HG03469 (cell line): ENCODE measurements around the gene SFSWAP.
"Not testable (repeated sequence)": the region's sequence is repeated elsewhere in the genome, so short reads cannot be mapped to it uniquely, and the experiment has no call there.

Experiments used
- ATAC-seq: cut with Tn5 transposase; IDR thresholded peaks from one replicate; pipeline ENCODE4 v1.9.1; 2021; ENCODE audit warnings: mild to moderate bottlenecking, moderate library complexity, moderate number of reproducible peaks; ENCODE audit not compliant: unreplicated experiment

SFSWAP gene

GRCh38 chr12:131679186-131679585 lies 31.7 kb upstream of the SFSWAP start:
- not testable (repeated sequence) for ATAC-seq

DNA sequence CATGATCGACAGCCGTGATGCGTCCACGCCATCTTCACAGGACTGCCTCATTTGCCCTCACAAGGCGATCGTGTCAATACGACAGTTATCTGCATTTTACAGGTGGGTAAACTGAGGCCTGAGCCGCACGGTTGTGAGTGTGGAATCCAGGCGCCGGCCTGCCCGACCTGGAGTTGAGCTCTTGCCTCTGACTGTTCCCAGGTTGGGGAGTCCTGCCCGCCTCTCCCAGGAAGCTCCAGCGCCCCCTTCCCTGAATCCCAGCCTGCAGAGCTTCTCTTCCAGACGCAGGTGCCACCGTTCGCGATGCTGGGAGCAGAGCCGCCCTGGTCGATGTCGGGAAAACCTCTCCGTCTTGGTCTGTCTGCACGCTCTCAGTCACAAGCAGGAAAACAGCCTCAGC lies 31.1 kb upstream of the SFSWAP start:
- not testable (repeated sequence) for ATAC-seq

DNA sequence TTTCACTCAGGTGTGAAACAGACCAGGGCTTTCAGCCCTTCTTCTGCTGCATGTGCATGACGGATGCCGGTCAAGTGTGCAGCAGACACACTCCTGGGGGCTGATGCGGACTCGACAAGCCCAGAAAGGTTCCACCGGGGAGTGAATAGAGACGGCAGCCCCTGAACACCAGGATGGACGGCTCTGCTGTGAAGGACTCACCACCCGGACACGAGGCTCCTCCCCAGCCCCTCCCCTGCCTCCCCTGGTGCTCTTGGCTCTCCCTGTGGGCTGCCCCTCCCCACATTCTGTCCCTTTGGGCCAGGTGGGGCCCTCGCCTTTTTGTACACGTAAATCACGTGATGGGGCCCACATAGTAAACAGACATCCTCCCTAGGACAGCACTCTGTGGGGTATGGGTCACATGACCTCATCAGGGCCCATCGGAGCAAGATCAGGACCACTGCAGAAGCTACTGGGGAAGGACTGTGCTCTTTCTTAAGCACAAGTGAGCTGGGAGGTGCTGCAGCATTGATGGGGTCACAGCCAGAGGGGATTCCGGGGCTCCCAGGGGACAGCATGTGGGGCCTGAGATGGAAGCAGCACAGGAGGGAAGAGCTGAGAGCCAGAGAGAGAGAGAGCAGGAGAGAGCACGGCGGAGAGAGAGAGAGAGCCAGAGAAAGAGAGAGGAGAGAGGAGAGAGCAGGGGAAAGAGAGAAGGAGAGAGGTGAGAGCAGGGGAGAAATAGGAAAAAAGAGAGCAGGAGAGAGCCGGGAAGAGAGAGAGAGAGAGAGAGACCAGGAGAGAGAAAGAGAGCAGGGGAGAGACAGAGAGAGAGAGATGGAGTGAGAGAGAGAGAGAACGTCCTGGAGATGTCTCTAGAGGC lies 30.3 kb upstream of the SFSWAP start:
- ATAC-seq = not testable (repeated sequence)

DNA sequence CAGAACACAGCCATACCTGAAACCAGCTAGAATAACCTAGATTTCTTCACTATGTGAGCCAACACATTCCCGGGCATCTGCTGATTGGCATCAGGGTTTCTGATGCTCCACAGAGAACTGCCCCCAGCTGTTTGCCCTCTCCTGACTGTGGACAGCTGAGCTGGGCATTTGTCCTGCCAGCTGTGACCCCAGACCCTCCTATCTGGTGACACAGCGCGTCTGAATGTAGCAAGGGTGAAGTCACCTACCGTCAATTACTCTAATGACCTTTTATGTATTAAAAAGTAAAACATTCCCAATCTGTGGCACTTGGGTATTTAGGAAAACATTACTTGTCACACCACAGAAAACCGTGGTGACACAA lies 29.7 kb upstream of the SFSWAP start:
- ATAC-seq = no peak

GRCh38 chr12:131681746-131682509 lies 29.0 kb upstream of the SFSWAP start:
- ATAC-seq = not testable (repeated sequence)

DNA sequence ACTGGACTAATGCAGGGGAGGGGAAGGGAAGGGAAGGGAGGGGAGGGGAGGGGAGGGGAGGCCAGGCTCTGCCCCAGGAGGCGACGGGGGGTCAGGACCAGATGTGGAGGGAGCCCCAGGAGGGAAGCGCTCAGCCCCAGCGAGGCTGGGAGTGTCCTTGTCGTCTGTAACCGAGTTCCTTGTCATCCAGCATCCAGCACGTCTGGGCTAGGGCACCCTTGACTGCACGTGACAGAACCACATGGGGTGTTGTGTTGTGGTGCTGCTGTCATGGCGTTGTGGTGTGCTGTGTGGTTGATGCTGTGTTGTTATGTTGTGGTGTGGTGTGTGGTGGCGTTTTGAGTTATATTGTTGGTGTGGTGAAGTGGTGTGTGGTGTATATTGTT lies 28.4 kb upstream of the SFSWAP start:
- no peak for ATAC-seq

DNA sequence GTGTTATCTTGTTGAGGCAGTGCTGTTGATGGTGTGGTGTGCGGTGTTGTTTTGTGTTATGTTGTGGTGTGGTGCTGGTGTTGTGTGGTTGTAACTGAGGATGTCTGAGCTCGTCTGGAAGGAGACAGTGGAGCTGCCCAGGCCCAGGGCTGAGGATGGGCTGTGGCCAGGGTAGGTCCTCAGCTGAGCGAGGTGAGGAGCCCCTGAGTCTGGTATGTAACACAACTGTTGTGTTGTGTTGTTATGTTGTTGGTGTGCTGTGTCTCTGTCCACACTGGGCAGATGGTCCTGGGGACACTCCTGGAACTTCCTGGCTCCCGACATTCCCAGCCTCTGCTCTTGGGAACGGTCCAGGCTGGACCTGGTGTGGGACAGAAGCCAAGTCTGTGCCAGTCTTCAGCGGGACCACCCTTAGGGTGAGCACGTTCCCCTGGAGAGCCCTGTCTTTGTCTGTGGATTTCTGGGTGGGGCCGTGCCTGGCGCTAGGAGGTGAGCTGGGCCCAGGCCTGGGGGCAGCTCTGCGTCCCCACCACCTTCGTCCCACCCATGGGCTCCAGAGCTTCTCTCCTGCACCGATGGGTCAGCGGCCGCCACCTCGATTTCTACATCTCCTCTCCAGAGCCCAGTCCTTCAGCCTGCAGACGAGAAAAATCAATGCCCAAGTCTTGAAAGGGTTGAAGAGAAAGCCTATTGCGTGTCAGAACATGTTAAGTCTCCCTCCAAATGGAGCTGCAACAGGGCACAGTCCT lies 27.4 kb upstream of the SFSWAP start:
- ATAC-seq = no peak

DNA sequence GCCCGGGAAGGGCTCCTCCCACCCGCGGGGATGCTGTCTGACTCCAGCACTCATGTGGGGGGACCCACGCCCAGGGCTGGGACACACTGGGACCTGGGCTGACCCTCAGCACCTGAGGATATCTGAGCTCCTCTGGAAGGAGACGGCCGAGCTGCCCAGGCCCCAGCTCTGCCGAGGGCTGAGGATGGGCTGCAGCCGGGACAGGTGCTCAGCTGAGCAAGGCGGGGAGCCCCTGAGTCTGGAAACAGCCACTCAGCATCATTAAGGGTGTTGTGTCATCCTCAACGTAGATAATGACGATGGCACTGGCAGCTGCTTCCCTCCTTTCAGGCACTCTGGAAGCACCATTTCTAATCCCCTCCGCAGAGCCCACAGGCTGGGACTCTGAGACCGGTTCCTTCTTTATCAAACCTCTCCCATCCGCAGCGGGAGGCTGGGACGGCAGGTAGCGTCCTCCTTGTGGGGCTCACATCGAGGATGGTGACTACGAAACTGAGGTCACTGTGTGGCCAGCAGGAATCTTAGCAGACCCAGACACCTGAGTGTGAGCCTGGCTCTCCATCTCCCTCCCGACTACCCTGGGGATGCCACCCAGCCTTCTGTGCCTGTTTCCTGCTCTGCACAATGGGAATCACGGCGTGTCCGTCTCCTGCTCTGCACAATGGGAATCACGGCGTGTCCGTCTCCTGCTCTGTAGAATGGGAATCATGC lies 26.7 kb upstream of the SFSWAP start:
- no peak for ATAC-seq

DNA sequence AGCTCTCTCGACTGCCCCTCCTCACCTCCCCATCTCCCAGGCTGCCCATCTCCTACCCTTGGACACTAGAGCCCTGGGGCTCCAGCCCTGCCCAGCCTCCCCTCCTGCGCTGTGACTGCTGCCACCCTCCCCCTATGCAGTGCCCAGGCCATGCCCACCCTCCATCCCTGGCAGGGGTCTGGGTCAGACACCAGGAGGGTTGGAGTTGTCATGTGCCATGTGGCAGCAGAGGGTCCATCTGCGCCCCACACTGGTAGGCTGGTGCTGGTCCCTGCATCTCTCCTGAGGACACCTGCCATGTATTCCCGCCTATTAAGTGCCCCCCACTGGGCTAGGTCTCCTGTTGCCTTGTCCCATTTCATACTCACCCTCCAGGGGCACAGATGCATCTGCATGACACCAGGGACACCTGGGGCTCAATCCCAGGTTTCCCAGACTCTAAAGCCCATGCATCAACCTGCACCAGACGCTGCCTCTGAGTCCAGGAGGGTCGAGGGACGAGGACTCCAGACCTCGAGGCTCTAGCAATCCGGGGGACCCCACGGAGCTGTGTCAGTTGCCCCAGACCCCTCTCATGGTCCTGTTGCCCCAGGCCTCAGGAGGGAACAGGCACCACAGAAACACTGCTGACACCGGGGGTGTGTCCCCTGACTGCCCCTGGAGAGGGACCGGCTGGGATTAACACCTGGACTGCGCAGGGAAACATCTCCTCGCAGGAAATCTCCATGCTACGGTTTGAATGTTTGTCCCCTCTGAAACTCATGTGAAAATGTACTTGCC lies 23.4 kb upstream of the SFSWAP start:
- no peak for ATAC-seq

GRCh38 chr12:131688131-131688844 lies 22.6 kb upstream of the SFSWAP start:
- no peak for ATAC-seq

DNA sequence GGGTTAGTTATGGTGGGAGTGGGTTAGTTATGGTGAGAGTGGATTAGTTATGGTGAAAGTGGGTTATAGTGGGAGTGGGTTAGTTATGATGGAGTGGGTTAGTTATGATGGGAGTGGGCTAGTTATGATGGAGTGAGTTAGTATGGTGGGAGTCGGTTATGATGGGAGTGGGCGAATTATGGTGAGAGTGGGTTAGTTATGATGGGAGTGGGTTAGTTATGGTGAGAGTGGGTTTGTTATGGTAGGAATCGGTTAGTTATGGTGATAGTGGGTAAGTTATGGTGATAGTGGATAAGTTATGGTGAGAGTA lies 22.1 kb upstream of the SFSWAP start:
- no peak for ATAC-seq

GRCh38 chr12:131690320-131690719 lies 20.6 kb upstream of the SFSWAP start:
- no peak for ATAC-seq

- ATAC-seq = no peak
Observed at GRCh38 chr12:131692431-131692830, 18.5 kb upstream of the SFSWAP start.

- ATAC-seq = no peak
Observed at GRCh38 chr12:131693149-131693548, 17.7 kb upstream of the SFSWAP start.

DNA sequence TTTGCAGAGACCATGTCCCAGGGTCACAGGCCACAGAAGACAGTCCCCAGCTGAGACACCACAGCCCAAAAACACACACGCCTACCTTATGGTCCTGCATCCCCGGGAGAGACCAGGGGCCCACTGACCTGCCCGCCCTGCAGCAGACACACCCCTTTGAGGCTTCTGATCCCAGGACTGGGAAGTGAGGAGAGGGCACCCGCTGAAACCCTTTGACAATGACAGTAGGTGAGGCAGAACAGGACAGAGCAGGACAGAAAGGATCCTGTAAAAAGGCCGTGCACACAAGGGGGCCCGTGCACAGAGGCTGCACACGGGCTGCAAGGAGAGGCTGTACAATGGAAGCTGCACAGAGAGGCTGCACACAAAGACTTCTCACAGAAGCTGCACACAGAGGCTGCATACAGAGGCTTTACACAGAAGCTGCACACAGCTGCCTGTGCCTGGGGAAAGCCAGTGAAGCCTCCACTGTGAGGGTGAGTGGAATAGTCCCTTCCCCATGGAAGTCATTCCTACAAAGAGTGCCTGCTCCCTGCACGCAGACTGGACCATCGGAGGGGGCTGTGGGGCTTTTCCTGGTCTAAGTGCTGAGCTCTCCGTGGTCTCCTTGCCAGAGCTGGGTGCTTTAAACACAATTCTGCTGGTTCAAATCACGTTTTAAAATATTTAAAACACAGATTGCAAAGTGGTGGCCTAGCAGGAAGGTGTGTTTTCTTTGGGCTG lies 16.6 kb upstream of the SFSWAP start:
- ATAC-seq = no peak

GRCh38 chr12:131695968-131696367 lies 14.9 kb upstream of the SFSWAP start:
- no peak for ATAC-seq

DNA sequence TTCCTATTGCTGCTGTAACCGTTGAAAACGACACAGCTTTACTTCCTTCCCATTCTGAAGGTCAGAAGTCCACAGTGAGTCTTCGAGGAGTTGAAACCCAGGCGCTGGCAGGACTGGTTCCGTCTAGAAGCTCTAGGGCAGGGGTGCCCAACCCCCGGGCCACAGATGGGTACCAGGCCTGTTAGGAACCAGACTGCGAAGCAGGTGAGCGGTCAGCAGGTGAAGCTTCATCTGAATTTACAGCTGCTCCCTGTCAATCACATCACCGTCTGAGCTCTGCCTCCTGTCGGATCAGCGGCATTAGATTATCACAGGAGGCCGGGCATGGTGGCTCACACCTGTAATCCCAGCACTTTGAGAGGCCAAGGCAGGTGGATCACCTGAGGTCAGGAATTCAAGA lies 12.6 kb upstream of the SFSWAP start:
- no peak for ATAC-seq

- ATAC-seq = no peak
Observed at GRCh38 chr12:131699434-131699833, 11.5 kb upstream of the SFSWAP start.

DNA sequence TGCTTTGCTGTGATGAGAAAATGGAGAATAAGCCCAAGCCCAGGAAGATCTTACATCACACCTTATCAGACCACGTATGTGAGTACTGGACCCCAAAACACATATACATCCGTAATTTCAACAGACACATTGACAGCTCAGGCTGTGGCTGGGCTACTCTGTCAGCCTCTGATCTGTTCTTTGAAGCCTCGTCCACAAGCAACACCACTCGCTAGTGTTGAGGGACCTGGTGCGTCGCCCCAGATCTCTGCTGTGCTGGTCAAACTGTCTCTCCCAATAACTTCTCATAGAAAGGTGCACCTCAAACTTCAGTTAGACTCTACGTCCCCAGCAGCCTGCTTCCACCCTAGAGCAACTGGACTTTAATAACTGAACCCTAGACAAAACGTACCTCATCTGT lies 10.6 kb upstream of the SFSWAP start:
- ATAC-seq = no peak
